GM21529 (cell line): ENCODE measurements around the gene IDI2.
"Not testable (repeated sequence)": the region's sequence is repeated elsewhere in the genome, so short reads cannot be mapped to it uniquely, and the experiment has no call there.

Experiments used
- ATAC-seq: cut with Tn5 transposase; IDR thresholded peaks from one replicate; pipeline ENCODE4 v1.9.1; 2021; ENCODE audit not compliant: unreplicated experiment

Gene IDI2

DNA sequence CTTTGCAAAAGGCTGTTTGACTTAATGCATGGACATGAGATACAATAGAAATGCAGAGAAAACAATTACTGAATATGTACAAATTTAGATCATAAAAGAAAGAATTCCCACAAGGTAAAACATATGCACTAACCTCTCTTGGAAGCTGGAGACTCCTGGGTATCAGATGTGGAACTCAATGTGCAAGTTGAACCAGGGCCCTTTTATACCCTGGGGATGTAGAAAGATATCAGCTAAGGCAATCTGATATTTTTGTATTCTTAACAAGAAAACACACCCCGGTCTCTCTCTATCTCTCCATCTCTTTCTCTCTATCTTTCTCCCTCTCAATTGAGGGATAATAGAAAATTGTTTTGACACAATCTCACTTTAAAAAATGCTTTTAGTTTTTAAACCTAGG, at the start of gene IDI2:
Gene IDI2, minus strand, starts transcription at position 177 of the 400 bp plus-strand sequence. CDS start 1,136 bp downstream, outside the sequence.
- no peak for ATAC-seq

DNA sequence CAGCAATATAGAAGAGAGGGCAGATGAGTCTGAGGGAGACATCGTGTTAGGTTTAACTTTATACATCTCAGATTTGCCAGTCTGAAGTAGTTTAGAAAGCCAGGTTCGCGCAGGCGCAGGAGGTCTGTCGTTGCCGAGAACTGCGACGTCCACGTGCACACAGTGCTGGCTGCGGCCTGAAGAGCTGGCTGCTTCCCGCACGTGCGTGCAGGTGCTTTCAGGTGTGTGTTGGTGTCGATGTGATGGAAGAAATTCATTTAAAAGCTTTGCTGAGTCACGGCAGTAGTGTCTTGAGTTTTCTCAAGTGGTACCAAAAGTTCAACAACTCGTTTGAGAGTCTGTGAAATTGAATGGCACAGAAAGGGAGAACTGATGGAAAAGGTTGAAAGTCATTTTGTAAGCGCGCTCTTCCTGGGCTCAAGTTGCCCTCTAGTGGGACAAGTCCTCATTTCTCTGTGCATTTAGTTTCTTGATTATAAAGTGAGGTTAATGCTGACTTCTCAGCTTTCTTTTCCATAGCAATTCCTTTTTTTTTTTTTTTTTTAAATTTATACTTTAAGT, 49.2 kb upstream of the IDI2 start:
- ATAC-seq, result no peak

- ATAC-seq, result no peak
Observed at GRCh38 chr10:1074052-1074747, 48.5 kb upstream of the IDI2 start.

GRCh38 chr10:1070919-1071318, 45.3 kb upstream of the IDI2 start:
- ATAC-seq, result no peak

DNA sequence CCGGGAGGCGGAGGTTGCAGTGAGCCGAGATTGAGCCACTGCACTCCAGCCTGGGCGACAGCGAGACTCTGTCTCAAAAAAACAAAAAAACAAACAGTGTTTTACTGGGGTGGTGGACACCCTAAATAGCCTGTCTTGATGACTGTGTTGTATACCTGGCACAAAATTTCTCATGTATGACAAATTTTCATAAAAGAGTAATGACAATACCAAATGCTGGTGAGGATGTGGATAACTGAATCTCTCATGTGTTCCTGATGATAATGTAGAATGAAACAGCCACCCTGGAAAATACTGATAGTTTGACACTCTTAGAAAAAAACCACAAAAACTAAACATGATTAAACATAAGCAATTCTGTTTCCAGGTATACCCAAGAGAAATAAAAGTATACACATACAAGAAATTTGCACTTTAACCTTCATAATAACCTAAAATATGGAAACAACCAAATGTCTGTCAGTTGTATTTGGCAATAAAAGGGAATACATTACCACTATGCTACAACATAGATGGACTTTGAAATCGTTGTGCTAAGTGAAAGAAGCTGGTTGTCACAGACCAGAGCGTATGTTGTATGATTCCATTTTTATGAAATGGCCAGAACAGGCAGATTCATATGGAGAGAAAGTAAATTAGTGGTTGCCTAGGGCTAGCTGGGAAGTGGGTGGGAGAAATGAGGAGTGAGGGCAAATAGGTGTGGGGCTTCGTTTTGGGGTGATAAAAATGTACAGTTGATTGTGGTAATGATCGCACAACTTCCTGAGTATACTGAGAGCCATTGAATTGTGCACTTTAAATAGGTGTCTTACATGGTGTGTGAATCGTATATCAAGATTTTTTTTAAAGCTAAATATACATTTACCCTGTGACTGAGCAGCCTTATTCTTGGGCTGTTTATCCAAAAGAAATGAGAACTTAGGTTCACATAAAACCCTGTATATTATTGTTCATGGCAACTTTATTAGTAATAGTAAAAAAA, 43.0 kb upstream of the IDI2 start:
- ATAC-seq, result no peak

GRCh38 chr10:1066734-1067133, 41.1 kb upstream of the IDI2 start:
- not testable (repeated sequence) for ATAC-seq

- ATAC-seq, result no peak
Observed at GRCh38 chr10:1064964-1065247, 39.2 kb upstream of the IDI2 start.

DNA sequence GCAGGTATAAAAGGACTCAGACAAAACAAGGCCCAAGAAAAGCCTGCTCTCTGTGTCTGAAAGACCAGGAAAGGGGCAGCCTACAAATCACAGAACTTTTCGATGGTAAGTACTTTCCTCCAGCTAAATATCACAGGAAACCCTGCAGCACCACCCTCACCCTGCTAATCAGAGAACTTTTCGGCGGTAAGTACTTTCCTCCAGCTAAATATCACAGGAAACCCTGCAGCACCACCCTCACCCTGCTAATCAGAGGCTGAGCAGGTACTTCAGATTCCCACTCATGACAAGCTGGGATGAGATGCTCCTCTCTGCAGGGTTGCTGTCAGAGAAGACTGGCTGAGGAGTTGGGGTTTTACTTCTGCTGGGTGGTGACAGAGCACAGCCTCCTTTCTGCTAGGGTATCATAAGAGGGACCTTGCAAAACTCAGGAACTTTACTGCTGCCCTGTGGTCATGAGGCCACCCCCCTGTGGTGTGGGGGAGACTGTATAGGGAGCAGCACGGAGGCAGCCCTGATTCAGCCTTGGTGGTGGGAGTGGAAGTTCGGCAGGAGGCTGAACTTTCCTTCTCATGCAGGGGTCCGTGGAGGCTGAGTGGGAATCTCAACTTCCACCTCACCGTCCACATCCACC, 37.7 kb upstream of the IDI2 start:
- no peak for ATAC-seq

DNA sequence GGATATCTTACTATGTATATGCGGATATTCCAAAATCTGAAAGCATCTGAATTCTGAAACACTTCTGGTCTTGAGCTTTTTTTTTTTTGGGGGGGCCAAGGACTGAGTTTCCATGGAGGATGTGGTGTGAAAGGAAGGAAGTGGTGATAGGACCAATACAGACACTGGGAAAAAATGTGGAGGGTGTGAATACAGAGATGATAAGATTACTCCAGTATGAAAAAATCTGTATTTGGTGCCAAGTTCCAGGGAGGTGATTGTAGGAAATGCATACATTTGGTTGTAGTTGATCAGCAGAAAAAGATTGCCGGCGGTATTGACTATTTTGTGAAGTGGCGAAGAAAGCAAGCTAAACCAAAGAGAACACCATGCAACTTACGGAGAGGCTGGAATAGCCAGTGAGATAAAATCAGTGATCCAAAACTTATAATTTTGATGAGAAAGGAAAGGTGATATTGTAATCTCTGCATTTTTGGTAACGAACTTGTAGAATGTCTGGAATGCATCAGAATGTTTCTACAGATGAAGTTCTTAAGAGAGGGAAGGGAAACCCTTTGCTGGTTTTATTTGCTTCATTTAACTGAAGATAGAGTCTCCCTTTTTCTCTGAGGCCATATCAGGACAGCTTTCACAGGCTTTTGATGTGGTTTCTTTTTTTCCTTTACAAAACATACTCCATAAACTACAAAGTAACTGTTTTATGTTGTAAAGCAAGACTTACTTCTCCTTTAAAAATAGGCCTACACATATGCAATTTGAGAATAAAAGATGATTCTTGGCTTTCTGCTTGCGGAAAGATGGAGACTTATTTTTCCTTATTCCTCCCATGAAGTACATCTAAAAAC, 36.5 kb upstream of the IDI2 start:
- ATAC-seq, result no peak

GRCh38 chr10:1059902-1060301, 34.2 kb upstream of the IDI2 start:
- ATAC-seq, result no peak

DNA sequence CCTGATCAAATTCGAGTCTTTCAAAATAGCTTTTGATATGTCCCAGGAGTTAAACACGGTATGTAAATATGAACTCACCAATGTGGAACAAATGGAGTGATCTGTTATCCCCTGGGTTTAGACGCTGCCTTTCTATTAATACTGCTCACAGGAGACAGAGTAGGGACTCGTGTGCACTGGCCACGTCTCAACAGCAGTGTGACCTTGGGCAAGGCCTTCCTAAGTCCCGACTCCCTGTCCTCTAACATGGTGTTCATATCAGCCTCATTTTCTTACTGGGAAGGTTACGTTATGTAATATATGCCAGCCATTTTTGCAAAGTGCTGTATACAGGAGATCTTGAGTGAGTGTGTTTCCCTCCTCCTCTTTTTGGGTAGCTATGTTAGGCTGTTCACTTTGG, 32.4 kb upstream of the IDI2 start:
- no peak for ATAC-seq

GRCh38 chr10:1057106-1057657, 31.5 kb upstream of the IDI2 start:
- no peak for ATAC-seq

DNA sequence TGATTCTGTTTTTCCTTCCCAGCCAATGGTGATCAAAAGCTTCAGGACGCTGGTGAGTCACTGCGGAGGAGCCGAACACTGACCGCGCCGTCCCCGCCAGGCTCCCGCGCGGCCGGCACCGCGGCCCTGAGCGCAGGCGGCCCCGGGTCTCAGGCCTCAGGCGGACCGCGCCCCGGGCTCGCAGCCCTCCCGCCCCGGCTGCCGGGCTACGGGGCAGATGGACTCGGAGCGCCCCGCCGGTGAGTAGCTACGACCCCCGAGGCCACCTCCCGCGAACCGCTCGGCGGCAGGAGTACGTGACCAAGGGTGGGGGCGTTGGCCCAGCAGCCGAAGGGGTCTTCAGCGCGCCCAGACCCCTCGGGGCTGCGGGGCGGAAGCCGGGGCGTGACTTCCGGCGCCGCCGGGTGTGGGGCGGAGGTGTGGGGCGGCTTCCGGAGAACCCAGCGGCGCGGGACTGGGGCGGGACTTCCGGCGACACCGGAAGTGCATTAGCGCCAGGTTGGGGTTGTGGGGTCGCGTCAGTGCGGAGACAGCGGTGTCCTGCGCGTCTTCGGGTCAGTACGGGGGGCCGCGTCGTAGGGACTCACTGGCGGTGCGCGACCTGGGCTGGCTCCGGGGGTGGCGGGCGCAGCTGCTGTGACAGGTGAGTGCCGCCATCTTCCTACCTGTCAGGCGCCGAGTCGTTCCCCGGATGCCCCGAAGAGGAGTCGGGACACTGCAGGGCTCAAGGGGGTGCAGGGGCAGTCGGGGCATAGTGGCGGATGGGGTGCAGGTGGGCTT, 30.9 kb upstream of the IDI2 start, which contains the start of gene WDR37:
Gene WDR37, plus strand, starts transcription at position 60 of the 780 bp plus-strand sequence. CDS start 15,771 bp downstream, outside the sequence.
- peak; percentile 91 for ATAC-seq

DNA sequence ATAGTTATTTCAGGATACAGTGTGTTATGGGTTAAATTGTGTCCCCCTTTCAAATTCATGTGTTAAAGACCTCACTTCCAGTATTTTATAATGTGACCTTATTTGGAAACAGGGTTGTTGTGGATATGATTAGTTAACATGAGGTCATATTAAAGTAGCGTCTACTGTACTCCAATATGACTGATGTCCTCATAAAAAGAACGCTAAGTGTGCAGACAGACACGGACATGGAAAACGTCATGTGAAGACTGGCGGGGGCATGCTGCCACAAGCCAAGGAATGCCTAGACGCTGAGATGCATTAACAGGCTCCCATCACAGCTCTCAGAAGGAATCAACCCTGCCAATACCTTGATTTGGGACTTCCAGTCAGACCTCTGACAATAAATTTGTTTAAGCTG, 29.0 kb upstream of the IDI2 start:
- ATAC-seq, result no peak

GRCh38 chr10:1050554-1050953, 24.9 kb upstream of the IDI2 start:
- ATAC-seq, result no peak

DNA sequence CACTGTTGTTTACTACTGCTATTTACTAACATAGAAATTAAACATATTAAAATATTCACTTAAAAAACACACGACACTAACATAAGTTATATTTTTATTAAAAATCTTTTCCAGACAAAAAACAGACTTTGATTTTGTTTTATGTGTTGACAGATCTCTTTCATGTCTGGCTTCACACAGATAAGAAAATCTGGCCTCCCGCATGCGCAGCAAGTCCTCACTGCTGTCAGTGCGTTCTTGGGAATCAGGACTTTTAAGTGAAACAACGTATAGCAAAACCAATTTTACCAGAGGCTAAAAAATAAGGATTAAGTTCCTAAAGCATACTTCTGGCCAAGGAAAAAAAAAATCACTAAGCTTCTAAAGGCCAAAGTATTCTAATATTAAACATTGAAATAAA, 24.5 kb upstream of the IDI2 start:
- ATAC-seq, result no peak

DNA sequence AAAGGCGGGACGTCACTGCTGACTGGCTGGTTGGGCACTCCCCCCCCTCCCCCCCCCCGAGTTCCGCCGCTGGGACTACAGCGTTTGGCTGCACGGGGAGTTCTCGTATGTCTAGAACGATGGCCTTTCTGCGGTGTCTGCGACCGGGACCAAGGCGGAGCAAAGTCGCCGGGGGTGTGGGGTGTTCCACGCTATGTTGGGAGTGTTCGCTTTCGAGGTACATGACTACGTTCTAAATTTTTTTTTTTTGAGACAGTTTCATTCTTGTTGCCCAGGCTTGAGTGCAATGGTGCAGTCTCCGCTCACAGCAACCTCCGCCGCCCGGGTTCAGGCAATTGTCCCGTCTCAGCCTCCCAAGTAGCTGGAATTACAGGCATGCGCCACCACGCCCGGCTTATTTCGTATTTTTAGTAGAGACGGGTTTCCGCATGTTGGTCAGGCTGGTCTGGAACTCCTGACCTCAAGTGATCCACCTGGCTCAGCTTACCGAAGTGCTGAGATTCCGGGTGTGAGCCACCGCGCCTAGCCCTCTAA, 23.8 kb upstream of the IDI2 start:
- ATAC-seq, result no peak

DNA sequence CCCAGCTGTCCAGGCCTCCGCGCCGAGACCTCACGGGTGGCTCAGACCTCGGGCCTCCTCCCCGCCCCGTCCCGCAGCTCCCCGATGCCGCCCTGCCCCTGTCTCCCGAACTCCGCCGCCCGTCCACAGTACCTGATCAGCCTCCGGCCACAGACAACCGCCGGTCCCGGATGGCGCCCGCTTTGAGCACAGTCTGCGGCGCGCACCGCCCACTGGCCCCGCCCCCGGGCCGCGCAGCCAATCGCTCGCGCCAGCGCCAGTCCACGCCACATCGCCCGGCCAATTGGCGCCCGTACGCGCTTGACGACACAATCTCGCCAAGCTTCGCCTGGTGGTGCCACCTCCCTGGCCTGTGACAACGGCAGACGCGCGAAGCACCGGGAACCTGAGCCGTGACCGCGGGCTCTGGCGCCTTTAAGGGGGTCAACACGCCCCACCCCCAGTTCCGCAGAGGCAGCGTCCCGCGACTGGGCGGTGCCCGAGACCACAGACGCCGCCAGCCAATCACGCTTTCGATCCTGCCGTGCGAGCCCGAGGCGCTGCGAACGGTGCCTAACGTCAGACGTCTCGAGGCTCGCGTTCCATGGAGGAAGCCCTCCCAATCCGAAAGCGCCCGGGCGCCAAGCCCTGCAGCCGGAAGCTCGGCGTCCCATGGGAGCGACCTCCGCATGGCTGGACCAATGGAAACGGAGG, 23.2 kb upstream of the IDI2 start, which contains the start of gene IDI1:
Gene IDI1, minus strand, starts transcription at position 388 of the 693 bp plus-strand sequence. Its CDS starts 116 bp downstream, at position 272.
- peak; percentile 81 for ATAC-seq
